Measurements from ENCODE around the gene ANKRD37. TPM values are rescaled to one million over a fixed set of nuclear protein-coding genes. Genes with fewer than 3 reads are reported as not detected.

ANKRD37 gene
- total RNA-seq, 1 donor: 22.8 TPM

DNA sequence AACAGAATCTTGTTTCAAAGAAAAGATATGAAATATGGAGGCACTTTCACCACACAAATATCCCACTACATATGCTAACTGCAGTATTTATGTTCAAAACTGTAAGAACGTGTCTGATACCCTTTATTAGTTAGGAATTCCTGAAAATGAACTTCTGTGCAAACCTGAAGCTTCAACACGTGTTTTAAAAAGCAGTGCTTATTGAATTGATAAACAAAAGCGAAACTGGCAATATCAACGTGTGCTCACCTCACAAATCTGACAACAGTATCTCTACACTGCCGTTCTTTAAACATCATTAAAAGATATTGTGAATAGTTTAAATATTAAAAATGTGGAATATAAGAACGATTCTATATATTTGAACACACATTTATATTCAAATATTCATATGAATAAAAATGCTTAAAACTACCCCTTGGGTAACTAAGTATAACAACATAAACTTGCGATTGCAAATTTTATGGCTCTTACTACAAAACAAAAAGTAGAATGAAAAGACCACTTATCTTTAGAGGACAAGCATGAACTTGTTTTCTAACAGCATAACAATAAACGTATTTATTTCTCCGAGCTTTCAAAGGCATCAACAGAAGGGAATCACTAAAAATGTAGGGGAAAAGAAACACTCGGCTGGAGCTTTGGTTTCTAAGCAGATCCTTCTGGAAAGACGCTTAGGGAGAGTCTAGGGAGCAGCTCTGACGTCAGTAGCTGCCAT, 1.2 kb upstream of the ANKRD37 start, which contains the start of gene LRP2BP:
Gene LRP2BP (minus strand): TSS at position 687 of the 718 bp plus-strand sequence. CDS start 17,738 bp downstream, outside the sequence.
- no peaks in the 10 kb centered on the region for H4K20me1 ChIP-seq (ENCODE audit: insufficient read depth, low read length)
- peak within 1 kb of the TSS; percentile 95 for H3K4me2 ChIP-seq (ENCODE audit: insufficient read depth, low read length)
- H2AFZ ChIP-seq (ENCODE audit: low read length): peak within 1 kb of the TSS; percentile 67
- H3K36me3 ChIP-seq (ENCODE audit: insufficient read depth, low read length): peaks cover 20% of the 10 kb centered on the region
- H3K4me3 ChIP-seq (ENCODE audit: insufficient read depth, low read length): peak within 1 kb of the TSS; percentile 86
- H3K79me2 ChIP-seq (ENCODE audit: insufficient read depth, low read length): no peaks in the 10 kb centered on the region
- H3K27ac ChIP-seq (ENCODE audit: low read depth, low read length): peak within 1 kb of the TSS; percentile 86
- H3K27me3 ChIP-seq (ENCODE audit: insufficient read depth, low read length): no peaks in the 10 kb centered on the region
- no peaks in the 10 kb centered on the region for H3K9me3 ChIP-seq (ENCODE audit: low read depth, low read length)
- TF ChIP-seq, protein P1, sequence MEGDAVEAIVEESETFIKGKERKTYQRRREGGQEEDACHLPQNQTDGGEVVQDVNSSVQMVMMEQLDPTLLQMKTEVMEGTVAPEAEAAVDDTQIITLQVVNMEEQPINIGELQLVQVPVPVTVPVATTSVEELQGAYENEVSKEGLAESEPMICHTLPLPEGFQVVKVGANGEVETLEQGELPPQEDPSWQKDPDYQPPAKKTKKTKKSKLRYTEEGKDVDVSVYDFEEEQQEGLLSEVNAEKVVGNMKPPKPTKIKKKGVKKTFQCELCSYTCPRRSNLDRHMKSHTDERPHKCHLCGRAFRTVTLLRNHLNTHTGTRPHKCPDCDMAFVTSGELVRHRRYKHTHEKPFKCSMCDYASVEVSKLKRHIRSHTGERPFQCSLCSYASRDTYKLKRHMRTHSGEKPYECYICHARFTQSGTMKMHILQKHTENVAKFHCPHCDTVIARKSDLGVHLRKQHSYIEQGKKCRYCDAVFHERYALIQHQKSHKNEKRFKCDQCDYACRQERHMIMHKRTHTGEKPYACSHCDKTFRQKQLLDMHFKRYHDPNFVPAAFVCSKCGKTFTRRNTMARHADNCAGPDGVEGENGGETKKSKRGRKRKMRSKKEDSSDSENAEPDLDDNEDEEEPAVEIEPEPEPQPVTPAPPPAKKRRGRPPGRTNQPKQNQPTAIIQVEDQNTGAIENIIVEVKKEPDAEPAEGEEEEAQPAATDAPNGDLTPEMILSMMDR (IDR thresholded peaks at IDR 0.05; ENCODE audit: extremely low read depth, low read depth, low read length): no peak
- H3K4me1 ChIP-seq (ENCODE audit: insufficient read depth, low read length): peaks cover 9% of the 10 kb centered on the region
- peak; percentile 18 for DNase-seq (ENCODE audit: insufficient read length, low spot score, missing footprints)

DNA sequence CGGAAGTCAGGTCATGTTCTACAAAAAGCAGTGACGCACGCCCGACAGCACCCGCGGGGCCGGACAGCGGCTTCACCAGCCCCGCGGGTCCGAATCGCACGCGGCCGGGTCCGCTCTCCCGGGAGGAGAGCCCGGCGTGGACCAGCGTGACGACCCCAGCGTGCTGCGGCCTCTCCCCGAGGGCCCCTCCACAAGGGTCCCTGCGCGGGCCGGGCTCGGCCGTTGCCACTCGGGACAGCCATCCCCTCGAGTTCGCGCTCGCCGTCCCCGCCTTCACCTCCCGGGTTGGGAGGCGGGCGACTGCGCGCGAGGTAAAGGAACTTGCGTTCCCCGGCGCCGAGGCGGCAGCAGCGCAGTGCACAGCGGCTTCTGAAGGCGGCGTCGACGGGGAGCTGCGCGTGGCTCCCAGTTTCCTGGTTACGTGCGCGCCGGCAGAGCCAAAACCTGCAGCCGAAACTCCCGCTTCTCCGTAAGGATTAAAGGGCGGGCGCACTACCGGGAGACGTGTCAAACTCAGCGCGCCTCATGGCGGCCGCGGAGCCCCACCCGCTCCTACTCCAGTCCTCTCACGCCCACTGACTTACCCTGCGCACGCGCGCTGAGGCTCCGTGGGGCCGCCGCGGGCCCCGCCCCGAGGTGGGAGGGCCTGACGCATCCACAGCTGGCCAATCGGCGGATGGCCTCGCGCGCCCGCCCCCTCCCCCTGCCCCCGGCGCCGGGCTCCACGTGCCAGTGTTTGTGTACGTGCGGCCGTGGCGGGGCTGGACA, 501 bp upstream of the ANKRD37 start:
- peak; percentile 99 for DNase-seq (ENCODE audit: insufficient read length, low spot score, missing footprints)
- H3K27me3 ChIP-seq (ENCODE audit: insufficient read depth, low read length): no peaks in the 10 kb centered on the region
- no peaks in the 10 kb centered on the region for H4K20me1 ChIP-seq (ENCODE audit: insufficient read depth, low read length)
- H3K36me3 ChIP-seq (ENCODE audit: insufficient read depth, low read length): peaks cover 21% of the 10 kb centered on the region
- no peaks in the 10 kb centered on the region for H3K79me2 ChIP-seq (ENCODE audit: insufficient read depth, low read length)
- H3K27ac ChIP-seq (ENCODE audit: low read depth, low read length): peak overlapping the region; percentile 86
- peak overlapping the region; percentile 67 for H2AFZ ChIP-seq (ENCODE audit: low read length)
- peaks cover 9% of the 10 kb centered on the region for H3K4me1 ChIP-seq (ENCODE audit: insufficient read depth, low read length)
- peak overlapping the region; percentile 95 for H3K4me2 ChIP-seq (ENCODE audit: insufficient read depth, low read length)
- TF ChIP-seq, protein P1 (IDR thresholded peaks at IDR 0.05; ENCODE audit: extremely low read depth, low read depth, low read length): no peak
- H3K9me3 ChIP-seq (ENCODE audit: low read depth, low read length): no peaks in the 10 kb centered on the region
- peak overlapping the region; percentile 86 for H3K4me3 ChIP-seq (ENCODE audit: insufficient read depth, low read length)

DNA sequence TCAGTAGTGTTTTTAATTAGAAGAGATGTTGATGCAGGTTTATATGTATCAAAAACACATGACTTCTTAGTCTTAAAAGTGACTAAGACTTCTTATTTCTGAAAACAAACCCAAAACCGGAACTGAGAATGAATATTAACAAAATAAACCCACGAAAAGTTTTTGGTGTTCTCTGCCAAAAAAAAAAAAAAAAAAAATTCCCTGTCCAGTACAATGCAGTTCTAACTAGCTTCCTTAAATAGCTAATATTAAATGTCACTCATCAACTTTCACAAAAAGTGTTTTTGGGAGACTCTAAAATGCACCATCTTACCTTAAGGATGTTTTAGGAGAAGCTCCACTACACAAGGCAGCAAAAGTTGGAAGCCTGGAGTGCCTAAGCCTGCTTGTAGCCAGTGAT, 2.0 kb downstream of the ANKRD37 start:
- no peak overlapping the region for H2AFZ ChIP-seq (ENCODE audit: low read length)
- no peak for DNase-seq (ENCODE audit: insufficient read length, low spot score, missing footprints)
- no peaks in the 10 kb centered on the region for H3K27me3 ChIP-seq (ENCODE audit: insufficient read depth, low read length)
- TF ChIP-seq, protein P1 (IDR thresholded peaks at IDR 0.05; ENCODE audit: extremely low read depth, low read depth, low read length): no peak
- no peak overlapping the region for H3K4me3 ChIP-seq (ENCODE audit: insufficient read depth, low read length)
- no peak overlapping the region for H3K27ac ChIP-seq (ENCODE audit: low read depth, low read length)
- no peaks in the 10 kb centered on the region for H4K20me1 ChIP-seq (ENCODE audit: insufficient read depth, low read length)
- peaks cover 27% of the 10 kb centered on the region for H3K36me3 ChIP-seq (ENCODE audit: insufficient read depth, low read length)
- H3K79me2 ChIP-seq (ENCODE audit: insufficient read depth, low read length): no peaks in the 10 kb centered on the region
- no peaks in the 10 kb centered on the region for H3K9me3 ChIP-seq (ENCODE audit: low read depth, low read length)
- H3K4me1 ChIP-seq (ENCODE audit: insufficient read depth, low read length): peaks cover 9% of the 10 kb centered on the region
- H3K4me2 ChIP-seq (ENCODE audit: insufficient read depth, low read length): no peak overlapping the region

DNA sequence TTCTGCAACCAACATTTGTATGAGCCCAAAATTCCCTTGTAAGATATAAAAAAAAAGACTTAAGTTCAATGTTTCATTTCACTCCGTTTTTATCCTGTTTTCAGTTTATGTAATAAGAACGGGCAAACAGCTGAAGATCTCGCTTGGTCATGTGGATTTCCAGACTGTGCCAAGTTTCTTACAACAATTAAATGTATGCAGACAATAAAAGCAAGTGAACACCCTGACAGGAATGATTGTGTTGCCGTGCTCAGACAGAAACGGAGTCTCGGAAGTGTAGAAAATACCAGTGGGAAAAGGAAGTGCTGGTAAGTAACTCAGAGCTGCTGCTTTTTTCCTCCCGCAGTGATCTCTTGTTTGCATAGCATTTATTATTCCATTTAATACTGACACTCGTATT, 2.8 kb downstream of the ANKRD37 start:
- H3K4me1 ChIP-seq (ENCODE audit: insufficient read depth, low read length): peaks cover 6% of the 10 kb centered on the region
- no peaks in the 10 kb centered on the region for H3K27me3 ChIP-seq (ENCODE audit: insufficient read depth, low read length)
- H3K79me2 ChIP-seq (ENCODE audit: insufficient read depth, low read length): no peaks in the 10 kb centered on the region
- peaks cover 28% of the 10 kb centered on the region for H3K36me3 ChIP-seq (ENCODE audit: insufficient read depth, low read length)
- H4K20me1 ChIP-seq (ENCODE audit: insufficient read depth, low read length): no peaks in the 10 kb centered on the region
- no peak overlapping the region for H2AFZ ChIP-seq (ENCODE audit: low read length)
- no peak overlapping the region for H3K4me2 ChIP-seq (ENCODE audit: insufficient read depth, low read length)
- no peak for DNase-seq (ENCODE audit: insufficient read length, low spot score, missing footprints)
- no peak overlapping the region for H3K4me3 ChIP-seq (ENCODE audit: insufficient read depth, low read length)
- H3K27ac ChIP-seq (ENCODE audit: low read depth, low read length): no peak overlapping the region
- no peaks in the 10 kb centered on the region for H3K9me3 ChIP-seq (ENCODE audit: low read depth, low read length)
- TF ChIP-seq, protein P1 (IDR thresholded peaks at IDR 0.05; ENCODE audit: extremely low read depth, low read depth, low read length): no peak
